GM23248 (cell line): ENCODE data around the gene MEP1A.

Source experiments
- EZH2 ChIP-seq: fragments of 200-600 bp; sonication (generic); IDR thresholded peaks from 2 replicates; pipeline ENCODE4 v1.6.1; 2018; ENCODE audit warnings: antibody characterized with exemption, mild to moderate bottlenecking; ENCODE audit not compliant: insufficient read depth, poor library complexity, severe bottlenecking
- EZH2phosphoT487 ChIP-seq: fragments of 200-600 bp; sonication (generic); IDR thresholded peaks from 2 replicates; pipeline ENCODE4 v1.6.1; 2018; ENCODE audit warnings: antibody characterized with exemption, moderate library complexity, mild to moderate bottlenecking, low read depth; ENCODE audit not compliant: insufficient read depth

DNA sequence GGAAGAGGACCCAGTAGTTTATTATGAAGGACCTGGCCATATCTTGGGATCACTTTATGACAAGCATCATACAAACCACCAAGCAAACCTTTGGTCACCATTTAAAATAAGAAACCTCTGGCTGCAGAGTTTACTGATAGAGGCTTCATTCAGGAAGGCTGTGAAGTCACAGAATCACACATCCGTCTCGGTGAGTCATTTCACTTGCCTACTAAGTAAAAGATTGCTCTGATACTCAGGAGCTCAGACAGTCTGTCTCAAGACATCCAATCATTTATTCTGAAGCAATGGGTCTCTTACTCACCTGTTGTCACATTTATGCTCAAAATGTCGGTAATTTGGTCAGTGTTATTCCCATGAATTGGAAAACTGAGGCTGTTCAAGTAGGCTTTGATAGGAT lies 94.8 kb downstream of the MEP1A start:
- TF ChIP-seq EZH2 (no peak), EZH2phosphoT487 (no peak)
